ENCODE results near the gene HSFX3.
"Not testable (repeated sequence)": the region's sequence is repeated elsewhere in the genome, so short reads cannot be mapped to it uniquely, and the experiment has no call there.

Gene HSFX3

GRCh38 chrX:149508467-149508866, 41.3 kb downstream of the HSFX3 start:
- H3K27ac ChIP-seq = no peak overlapping the region
- TF ChIP-seq CTCF (IDR thresholded peaks at IDR 0.05) (no peak), ZFX (IDR thresholded peaks at IDR 0.05; ENCODE audit: borderline replicate concordance) (no peak)

- H3K27ac ChIP-seq = no peak overlapping the region
- TF ChIP-seq CTCF (IDR thresholded peaks at IDR 0.05) (no peak), ZFX (IDR thresholded peaks at IDR 0.05; ENCODE audit: borderline replicate concordance) (no peak)
Measured at GRCh38 chrX:149506349-149506748, 43.4 kb downstream of the HSFX3 start.

GRCh38 chrX:149505671-149506070, 44.1 kb downstream of the HSFX3 start:
- no peak overlapping the region for H3K27ac ChIP-seq
- TF ChIP-seq CTCF (IDR thresholded peaks at IDR 0.05) (no peak), ZFX (IDR thresholded peaks at IDR 0.05; ENCODE audit: borderline replicate concordance) (no peak)

- TF ChIP-seq ZFX (IDR thresholded peaks at IDR 0.05; ENCODE audit: borderline replicate concordance) (no peak), CTCF (IDR thresholded peaks at IDR 0.05) (no peak)
- H3K27ac ChIP-seq = peak within 1 kb of the TSS; percentile 41
Measured at GRCh38 chrX:149504915-149505651, 44.6 kb downstream of the HSFX3 start, which contains the start of gene IDS. IDS (minus strand) TSS chrX:149505306; CDS start chrX:149505137, 169 bp downstream.

- peak overlapping the region; percentile 41 for H3K27ac ChIP-seq
- TF ChIP-seq CTCF (IDR thresholded peaks at IDR 0.05) (no peak), ZFX (IDR thresholded peaks at IDR 0.05; ENCODE audit: borderline replicate concordance) (no peak)
Measured at GRCh38 chrX:149504226-149504914, 45.4 kb downstream of the HSFX3 start.

GRCh38 chrX:149503446-149503845, 46.3 kb downstream of the HSFX3 start:
- H3K27ac ChIP-seq = not testable (repeated sequence)

GRCh38 chrX:149502923-149503322, 46.8 kb downstream of the HSFX3 start:
- not testable (repeated sequence) for H3K27ac ChIP-seq

GRCh38 chrX:149499766-149500165, 50.0 kb downstream of the HSFX3 start:
- H3K27ac ChIP-seq = no peak overlapping the region
- TF ChIP-seq CTCF (IDR thresholded peaks at IDR 0.05) (no peak), ZFX (IDR thresholded peaks at IDR 0.05; ENCODE audit: borderline replicate concordance) (no peak)
